GM19372 (cell line): Measurements from ENCODE around the gene STRIT1.
"Not testable (repeated sequence)": the region's sequence is repeated elsewhere in the genome, so short reads cannot be mapped to it uniquely, and the experiment has no call there.

Experiments
- ATAC-seq: cut with Tn5 transposase; IDR thresholded peaks from one replicate; pipeline ENCODE4 v1.9.1; 2021; ENCODE audit warnings: mild to moderate bottlenecking, low read depth, moderate library complexity; ENCODE audit not compliant: unreplicated experiment

STRIT1 gene

DNA sequence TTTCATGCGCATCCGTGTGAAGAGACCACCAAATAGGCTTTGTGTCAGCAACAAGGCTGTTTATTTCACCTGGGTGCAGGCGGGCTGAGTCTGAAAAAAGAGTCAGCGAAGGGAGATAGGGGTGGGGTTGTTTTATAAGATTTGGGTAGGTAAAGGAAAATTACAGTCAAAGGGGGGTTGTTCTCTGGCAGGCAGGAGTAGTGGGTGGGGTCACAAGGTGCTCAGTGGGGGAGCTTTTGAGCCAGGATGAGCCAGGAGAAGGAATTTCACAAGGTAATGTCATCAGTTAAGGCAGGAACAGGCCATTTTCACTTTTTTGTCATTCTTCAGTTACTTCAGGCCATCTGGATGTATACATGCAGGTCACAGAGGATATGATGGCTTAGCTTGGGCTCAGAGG, 19.0 kb downstream of the STRIT1 start:
- not testable (repeated sequence) for ATAC-seq

DNA sequence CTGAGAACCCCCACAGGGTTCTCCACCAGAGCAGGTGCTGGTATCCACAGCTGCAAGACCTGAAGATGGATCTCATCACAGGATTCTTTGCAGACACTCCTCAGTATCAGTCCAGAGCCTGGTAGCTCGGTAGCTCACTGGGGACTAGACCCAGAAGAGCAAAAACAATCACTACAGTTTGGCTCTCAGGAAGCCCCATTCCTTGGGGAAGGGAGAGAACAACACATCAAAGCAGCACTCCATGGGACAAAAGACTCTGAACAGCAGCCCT, 22.2 kb downstream of the STRIT1 start:
- ATAC-seq: no peak

DNA sequence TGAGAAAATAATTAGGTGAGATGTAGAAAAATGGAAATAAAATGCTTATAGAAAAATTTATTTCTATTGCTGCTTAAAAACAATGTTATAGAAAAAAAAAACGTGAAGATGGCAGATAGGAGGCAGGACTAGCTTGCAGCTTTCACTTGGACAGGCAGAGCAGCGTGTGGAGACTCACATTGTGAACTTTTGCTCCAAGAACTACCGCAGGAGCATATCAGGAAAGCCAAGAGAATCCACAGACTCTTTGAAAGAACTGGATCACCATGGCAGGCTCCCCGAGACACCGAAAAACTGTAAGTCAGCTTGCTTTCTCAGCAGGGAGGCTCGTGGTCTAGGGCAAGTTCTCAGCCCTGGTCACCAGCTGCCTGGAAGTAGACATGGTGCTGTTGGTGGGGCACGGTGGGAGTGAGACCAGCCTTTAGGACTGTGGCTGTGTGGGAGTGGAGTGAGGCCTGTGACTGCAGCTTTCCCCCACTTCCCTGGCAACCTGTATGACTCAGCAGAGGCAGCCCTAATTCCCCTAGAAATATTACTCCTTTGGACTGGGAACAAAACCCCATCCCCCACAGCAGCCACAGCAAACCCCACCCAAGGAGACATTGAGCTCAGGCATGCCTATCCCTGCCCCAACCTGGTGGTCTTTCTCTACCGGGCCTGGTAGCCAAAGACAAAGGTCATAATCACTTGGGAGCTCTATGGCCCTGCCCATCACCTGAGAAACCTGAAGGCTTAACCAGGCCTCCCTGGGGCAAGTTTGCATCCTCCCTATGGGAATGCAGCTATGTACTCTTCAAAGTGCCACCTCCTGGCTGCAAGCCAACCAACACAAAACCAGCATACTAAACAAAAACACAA, 22.8 kb downstream of the STRIT1 start:
- ATAC-seq: no peak

DNA sequence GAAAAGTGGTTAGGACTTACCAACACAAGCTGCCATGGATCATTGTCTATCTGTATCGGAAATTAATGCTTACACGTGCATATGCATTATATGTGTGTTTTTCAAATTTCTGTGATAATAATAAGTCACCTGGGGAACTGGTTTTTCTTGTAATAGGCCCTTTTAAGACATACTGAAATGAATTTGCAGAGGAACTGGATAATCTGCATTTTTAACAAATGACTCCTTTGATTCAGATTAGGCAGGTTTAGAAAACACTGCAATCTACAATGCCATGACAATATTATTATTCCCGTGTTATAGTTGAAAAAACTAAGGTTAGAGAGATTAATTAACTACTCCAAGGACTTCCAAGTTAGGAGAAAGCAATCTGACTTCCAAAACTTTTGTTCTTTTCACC, 23.4 kb downstream of the STRIT1 start:
- ATAC-seq: no peak

DNA sequence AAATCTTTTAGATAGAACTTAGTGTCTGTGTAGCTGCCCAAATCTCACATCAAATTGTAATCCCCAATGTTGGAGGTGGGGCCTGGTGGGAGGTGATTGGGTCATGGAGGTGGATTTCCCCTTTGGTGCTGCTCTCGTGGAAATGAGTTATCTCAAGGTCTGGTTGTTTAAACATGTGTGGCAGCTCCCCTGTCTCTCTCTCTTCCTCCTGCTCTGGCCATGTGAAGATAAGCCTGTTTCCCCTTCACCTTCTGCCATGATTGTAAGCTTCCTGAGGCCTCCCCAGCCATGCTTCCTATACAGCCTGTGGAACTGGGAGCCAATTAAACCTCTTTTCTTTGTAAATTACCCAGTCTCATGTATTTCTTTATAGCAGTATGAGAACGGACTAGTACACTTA, 30.6 kb downstream of the STRIT1 start:
- not testable (repeated sequence) for ATAC-seq

DNA sequence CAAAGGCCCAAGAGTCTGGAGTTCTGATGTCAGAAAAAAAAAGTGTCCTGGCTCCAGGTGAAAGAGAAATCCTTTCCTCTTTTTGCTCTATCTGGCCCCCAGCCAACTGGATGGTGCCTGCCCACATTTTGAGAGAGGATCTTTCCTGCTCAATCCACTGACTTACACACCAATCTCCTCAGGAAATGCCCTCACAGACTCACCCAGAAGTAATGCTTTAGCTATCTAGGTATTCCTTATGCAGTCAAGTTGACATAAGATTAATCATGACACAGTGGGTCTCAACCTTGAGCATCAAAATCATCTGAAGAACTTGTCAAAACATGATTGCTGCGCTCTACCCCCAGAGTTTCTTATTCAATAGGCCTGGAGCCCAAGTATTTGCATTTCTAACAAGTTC, 31.2 kb downstream of the STRIT1 start:
- no peak for ATAC-seq

DNA sequence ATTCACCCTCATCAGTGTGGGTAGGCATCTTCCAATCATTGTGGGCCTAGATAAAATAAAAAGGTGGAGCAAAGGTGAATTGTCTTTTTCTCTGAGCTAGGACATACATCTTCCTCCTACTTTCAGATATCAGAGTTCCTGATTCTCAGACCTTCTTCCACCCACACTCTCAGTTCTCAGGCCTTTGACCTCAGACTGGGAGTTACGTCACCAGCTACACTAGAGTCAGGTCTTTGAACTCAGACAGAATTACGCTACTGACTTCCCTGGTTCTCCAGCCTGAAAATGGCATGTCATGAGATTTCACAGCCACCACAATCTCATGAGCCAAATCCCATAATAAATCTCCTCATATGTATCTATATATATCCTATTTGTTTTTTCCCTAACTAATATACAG, 39.0 kb downstream of the STRIT1 start:
- no peak for ATAC-seq

DNA sequence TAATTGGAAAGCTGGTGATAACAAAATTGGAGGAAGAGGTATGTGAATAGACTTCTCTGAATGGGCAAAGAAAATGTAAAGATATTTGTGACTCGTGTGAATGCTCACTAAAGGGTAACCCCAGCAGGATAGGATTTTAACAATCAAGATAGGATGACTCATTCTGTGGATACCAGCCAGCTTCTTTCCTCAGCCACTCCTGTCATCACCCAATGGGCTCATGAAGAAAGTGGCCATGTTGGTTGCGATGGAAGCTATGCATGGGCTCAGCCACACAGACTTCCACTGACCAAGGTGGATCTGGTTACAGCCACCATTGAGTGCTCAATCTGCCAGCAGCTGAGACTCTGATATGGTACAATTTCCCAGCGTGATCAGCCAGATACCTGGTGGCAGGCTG, 40.9 kb downstream of the STRIT1 start:
- ATAC-seq: no peak

DNA sequence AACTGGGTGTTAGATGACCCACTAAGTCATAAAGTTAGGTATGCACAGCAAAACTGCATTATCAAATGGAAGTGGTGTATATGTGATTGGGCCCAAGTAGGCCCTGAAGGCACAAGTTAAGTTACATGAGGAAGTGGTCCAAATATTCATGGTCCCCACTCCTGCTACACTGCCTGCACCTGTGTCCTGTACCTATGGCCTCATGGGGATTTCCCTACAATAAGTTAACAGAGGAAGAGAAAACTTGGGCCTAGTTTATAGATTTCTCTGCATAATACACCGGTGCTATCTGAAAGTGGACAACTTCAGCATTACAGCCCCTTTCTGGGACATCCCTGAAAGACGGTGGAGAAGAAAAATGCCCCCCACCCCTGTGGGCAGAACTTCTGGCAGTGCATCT, 41.5 kb downstream of the STRIT1 start:
- no peak for ATAC-seq

DNA sequence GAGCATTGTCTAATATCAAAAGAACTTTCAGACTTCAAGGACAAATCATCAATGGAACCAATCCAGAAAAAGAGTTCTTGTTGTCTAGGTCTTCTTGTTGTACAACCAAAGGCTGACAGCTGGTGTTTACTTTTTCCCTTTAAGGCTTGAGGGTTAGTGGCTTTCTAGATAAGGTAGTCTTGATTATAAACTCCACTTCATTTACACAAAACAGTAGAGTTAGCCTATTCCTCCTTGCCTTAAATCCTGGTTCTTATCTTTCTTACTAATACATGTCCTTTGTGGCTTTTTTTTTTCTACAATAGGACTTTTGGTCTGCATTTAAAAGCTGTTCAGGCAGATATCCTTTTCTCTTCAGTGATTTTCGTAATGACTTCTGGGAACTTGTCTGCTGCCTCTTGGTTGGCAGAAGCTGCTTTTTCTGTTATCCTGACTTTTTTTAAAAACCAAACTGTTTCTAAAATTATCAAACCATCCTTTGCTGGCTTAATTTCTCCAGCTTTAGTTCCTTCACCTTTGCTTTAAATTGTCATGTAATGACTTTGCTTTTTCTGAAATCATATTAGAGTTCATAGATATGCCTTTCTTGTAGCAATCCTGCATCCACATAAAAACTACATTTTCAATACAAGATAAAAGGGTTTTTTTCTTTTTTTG, 44.8 kb downstream of the STRIT1 start:
- no peak for ATAC-seq

DNA sequence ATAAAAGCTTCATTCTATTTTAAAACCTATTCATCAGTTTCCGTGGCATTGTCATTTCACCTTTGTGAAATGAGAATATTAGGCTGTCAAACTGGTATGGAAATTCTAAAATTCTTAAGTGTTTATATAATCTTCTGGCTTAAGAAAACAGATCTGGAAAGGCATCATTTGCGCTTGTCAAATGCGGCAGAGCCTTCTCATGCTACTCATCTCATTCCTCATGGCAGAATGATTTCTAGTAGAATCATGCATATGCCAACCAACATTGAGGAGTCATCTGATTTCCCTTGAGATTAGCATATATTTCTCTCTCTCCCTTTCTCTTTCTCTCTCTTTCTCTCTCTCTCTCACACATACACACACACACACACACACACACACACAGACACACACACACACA, 48.8 kb downstream of the STRIT1 start:
- no peak for ATAC-seq

DNA sequence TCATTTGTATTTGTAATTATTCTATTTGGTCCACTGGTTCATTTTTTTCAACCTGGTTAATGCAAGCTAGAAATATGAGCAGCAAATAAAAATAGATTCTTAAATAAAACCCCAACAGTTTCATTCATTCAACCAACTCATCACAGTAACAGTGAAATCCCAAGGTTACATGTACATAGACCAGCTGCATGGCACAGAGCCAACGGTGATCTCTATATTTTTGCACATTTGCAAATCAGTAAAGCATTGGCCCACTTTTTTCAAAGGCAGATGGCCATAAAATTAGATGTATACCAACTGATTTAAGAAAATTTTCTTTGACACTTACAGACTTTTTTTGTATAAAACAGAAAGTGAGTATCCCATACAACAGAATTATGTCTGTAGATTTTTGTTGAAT, 49.3 kb downstream of the STRIT1 start:
- no peak for ATAC-seq

DNA sequence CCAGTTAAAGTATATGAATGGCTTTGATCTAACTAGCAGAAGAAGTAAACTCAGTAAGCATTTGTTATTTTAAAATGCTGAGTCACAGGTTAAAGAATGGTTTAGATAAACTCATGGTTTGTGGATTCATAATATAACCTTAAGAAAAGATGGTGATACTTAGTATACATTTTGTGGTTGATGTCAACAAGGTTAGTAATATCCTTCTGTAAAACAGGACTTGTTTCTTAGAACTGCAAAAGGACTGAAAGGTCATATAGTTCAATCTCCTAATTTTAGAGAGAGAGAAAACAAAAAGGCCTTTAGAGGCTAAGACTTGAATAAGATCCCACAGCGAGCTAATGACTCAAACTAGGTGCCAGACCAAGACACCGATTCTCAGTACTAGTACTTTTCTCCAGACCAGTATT, 50.0 kb downstream of the STRIT1 start:
- no peak for ATAC-seq

DNA sequence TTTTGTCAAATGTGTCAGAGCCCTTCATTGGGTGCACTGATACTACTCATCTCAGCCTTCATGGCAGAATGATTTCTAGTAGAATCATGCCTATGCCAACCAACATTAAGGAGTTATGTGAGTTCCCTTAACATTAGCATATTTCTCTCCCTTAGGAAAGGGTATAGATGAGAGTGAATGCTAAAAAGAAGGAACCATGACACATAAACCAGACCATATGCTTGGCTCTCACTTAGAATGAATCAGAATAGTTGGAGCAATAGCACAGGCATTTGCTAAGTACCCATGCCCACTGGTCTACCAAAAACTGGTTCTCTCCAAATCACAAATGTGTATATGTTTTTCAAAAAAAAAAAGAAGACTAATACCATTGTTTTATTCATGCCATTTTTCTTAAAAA, 51.1 kb downstream of the STRIT1 start:
- ATAC-seq: no peak

DNA sequence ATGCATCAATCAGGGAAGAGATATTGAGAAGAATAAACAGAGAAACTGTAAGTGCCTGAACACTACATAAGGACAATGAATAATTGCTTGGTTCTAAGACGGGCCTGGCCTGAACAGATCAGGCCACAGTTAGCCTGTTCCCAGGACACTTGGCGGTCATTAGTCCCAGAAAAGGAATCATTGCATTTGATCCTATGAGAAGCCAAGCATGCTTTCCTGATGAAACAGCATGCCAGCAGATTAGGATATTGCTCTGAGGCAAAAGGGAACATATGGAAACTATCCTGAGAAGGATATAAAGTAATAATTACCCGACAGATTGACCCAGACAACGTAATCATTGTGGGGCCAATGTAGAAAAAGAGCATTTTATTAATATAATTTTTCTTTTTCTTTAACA, 51.9 kb downstream of the STRIT1 start:
- no peak for ATAC-seq
